HG03432 (cell line): Measurements from ENCODE around the gene SENP3.

Experiments
- ATAC-seq: cut with Tn5 transposase; IDR thresholded peaks from one replicate; pipeline ENCODE4 v1.9.1; 2021; ENCODE audit warnings: mild to moderate bottlenecking, moderate library complexity; ENCODE audit not compliant: unreplicated experiment

SENP3 gene

DNA sequence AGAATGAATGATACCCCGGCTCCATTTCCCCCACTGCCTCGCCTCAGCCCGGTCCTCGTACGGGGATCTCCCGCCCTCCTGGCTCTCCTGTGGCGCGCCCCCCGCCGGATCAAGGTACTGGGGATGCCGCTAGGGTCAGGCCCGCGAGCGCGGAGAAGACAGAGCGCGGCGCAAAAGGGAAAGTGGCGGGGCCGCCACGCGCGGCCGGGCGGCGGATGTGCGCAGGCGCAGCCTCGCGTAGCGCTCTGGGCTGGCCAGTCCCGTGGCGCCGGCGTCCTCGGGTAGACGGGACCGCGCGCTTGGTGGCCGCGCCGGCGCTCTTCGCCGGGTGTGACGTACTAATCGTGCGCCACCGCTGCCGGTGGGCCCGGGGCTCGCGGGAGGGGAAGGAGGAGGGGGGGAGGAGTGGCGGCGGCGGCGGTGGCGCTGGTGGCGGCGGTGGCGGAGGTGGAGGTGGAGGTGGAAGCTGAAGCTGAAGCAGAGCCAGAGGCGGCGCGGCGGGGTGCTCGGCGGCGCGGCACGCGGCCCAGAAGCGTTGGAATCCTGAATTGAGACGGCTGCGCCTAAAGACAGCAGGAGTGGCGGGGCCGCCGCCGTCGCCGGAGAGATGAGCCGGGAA is at the start of gene SENP3:
SENP3 (plus strand) TSS at position 331 of the 619 bp plus-strand sequence. CDS start 1,158 bp downstream, outside the sequence.
- ATAC-seq = peak; percentile 72

GRCh38 chr17:7512105-7512504 is 49.6 kb upstream of the SENP3 start:
- no peak for ATAC-seq

- ATAC-seq = no peak
Observed at GRCh38 chr17:7512824-7513540, 48.7 kb upstream of the SENP3 start.

DNA sequence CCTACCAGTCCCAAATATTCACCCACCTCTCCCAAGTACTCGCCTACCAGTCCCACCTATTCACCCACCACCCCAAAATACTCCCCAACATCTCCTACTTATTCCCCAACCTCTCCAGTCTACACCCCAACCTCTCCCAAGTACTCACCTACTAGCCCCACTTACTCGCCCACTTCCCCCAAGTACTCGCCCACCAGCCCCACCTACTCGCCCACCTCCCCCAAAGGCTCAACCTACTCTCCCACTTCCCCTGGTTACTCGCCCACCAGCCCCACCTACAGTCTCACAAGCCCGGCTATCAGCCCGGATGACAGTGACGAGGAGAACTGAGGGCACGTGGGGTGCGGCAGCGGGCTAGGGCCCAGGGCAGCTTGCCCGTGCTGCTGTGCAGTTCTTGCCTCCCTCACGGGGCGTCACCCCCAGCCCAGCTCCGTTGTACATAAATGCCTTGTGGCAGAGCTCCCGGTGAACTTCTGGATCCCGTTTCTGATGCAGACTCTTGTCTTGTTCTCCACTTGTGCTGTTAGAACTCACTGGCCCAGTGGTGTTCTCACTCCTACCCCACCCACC is 47.8 kb upstream of the SENP3 start:
- no peak for ATAC-seq

- no peak for ATAC-seq
Observed at GRCh38 chr17:7515911-7516610, 45.7 kb upstream of the SENP3 start.

GRCh38 chr17:7523033-7523432 is 38.7 kb upstream of the SENP3 start:
- no peak for ATAC-seq

DNA sequence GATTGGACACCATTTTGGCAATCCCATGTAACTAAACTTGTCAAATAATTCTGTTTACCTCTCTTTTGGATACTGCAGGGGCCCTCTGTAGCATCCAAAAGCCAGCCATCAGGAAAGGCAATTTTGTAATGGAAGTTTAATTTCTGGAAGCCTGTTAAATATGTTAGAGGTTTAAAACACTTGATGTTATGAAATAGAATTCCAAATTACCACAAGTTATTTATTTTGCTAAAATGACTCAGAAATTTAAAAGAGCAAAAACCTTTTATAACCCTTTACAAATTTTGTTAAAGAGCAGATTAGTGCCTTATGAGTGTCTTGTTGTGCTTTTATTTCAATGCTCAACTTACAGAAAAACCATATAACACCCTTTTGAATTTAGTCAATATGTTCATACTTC is 32.9 kb upstream of the SENP3 start:
- no peak for ATAC-seq

DNA sequence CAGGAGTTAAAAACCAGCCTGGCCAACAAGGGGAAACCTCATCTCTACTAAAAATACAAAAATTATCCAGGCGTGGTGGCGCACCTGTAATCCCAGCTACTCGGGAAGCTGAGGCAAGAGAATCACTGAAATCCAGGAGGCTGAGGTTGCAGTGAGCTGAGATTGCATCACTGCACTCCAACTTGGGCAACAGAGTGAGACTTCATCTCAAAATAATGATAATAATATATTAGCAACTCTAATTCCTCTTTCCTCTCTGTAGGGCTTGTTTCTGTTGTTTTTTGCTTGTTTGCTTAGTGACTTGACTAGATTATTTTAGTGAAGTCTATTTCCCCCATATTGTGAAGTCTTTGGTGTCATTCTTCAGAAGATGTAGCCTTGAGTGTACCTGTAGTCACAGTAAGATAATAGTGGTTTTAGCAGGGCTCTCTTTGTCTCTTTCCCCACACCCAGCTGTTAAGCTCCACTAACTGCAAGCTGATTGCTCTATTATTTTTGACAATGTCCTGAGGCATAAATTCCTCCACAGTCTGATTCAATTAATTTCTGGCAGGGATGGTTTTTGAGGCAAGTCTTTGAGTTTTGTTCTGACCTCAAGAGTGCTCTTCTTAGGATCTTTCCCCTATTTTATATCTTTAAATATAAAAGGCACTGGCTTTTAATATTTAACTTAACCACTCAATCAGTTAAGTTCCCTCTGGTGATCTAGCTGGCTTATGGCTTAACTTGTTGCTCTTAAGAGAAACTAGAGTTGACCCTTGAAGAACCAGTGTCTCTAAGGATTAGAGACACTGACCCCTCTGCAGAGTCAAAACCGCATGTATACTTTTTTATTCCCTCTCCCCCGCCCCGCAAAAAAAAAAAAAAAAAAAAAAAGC is 31.5 kb upstream of the SENP3 start:
- ATAC-seq = no peak

- no peak for ATAC-seq
Observed at GRCh38 chr17:7538050-7538449, 23.7 kb upstream of the SENP3 start.

DNA sequence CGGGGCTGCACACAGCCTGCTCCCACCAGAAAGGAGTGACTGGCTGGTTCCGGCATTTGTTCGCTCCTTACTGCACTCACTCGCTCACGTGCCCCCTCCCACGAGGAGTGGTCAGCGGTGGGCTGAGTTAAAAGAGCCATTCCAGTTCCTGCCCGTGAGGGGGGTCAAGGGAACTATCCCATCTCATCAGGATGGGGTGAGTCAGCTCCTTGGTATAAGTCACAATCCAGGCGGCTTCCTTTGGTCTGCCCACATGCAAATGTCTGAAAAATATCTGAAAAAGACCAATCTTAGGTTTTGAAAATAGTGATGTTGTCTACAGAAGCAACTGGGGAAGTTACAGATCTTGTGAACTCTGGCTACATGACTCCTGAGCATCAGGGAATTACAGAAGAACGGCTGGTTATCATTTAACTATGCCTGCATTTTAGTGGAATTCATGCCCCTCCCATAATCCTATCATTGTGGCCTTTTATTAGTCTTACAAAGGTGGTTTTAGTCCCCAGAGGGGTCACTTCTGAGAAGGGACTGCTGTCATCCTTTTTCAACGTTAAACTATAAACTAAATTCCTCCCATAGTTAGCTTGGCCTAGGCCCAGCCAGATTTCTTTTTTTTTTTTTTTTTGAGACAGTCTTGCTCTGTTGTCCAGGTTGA is 22.7 kb upstream of the SENP3 start:
- no peak for ATAC-seq

- no peak for ATAC-seq
Observed at GRCh38 chr17:7541074-7541621, 20.6 kb upstream of the SENP3 start.

DNA sequence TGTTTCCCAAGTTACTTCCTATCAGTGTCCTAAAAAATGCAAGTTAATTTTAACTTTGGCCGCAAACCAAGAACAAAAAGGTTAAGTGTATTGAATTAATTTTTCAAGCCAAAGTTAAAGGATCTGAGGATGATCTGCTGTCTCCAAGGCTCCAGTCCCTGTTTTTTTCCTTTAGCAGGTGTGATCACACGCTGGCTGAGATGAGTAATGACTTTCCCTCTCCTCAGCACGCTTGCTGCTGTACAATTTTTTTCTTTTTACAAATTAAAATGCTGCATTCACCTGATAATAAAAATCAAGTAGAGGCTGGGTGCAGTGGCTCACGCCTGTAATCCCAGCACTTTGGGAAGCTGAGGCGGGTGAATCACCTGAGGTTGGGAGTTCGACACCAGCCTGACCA is 16.8 kb upstream of the SENP3 start:
- no peak for ATAC-seq

GRCh38 chr17:7548585-7549400 is 12.9 kb upstream of the SENP3 start, which contains the start of gene TNFSF12:
Gene TNFSF12 (plus strand): TSS chr17:7549058. CDS start chr17:7549154, 96 bp downstream.
- no peak for ATAC-seq

DNA sequence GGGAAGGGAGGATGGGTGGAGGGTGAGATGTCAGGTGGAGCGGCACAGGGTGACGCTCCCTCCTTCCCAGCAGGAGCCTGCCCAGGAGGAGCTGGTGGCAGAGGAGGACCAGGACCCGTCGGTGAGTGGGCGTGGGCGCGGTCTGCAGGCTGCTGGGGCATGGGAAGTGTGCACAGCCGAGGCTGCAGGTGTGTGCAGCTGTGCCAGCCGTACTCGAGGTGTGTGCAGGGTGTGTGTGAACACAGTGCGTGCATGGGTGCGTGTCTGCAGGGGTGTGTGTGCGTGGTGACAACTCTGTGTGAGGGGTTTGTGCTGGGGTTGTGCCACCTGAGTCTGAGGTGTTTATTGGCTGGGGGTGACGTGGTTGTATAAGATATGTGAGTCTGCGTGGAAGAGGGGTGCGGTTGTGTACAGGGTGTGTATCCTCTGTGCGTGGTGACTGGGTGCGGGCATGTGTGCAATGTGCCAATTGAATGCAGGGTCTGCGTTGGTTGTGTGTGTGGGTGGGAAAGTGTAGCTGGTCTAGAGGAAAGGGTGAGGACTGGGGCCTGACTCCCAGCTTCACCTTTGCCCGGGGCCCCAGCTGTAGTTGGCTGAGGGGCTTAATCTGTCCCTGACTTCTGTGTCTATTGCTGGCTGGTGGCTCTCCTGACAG is 12.2 kb upstream of the SENP3 start:
- no peak for ATAC-seq

DNA sequence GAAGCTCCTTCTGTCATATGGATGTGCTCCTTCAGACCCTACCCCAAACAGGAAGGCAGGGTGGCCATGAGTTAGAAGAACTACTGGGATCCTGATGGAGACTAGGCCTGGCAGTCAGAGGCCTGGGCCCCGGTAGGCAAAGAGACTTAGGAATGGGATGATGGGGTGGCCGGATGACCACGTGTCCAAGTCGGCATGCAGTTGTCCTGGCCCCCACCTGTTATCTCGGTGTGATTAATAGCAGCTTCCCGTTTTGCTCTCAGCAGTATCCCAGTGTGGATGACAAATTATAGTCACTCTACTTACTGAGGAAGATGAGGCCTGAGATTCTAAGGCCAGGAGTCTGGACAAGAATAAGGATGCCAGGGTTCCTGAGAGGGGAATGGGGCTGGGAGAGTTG is 11.4 kb upstream of the SENP3 start:
- no peak for ATAC-seq

DNA sequence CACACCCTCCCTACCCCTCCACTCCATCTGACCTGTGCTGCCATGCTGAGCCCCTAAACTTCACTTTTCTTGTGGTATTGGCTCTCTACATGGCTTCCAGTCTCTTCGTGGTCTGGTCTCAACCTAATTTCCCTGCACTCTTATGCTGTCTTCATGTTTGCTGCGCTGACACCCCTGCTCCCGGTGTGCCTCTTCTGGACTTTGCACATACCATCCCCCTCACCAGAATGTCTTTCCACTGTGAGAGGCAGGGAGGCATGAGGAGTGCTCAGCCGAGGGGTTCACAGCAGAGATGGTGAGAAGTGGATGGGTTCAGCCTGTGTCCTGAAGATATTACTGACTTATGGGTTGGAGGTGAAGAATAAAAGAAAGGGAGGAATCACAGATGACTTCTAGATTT is 10.3 kb upstream of the SENP3 start:
- ATAC-seq = no peak

- ATAC-seq = peak; percentile 67
Observed at GRCh38 chr17:7552621-7553051, 9.1 kb upstream of the SENP3 start.

DNA sequence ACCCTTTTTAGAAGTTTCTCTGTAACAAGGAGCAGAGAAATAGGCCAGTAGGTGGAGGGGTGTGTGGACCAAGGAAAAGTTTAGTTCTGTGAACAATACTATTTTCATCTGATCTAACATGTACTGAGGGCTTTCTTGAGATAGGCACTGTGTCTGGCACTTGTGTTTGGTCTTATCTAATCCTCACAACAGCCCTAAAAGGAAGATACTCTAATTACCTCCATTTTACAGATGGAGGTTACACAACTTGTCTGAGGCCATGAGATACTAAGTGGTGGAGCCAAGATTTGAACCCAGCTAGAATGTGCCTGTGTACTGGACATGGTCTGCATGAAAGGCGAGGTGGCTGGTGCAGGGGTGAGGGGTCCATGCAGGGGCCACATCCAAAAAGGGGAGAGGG is 8.4 kb upstream of the SENP3 start:
- no peak for ATAC-seq
